ENCODE results near the gene SLC6A6.

- TF ChIP-seq EZH2phosphoT487 (IDR thresholded peaks at IDR 0.05; ENCODE audit: borderline replicate concordance, low read depth) (no peak), MAX (IDR thresholded peaks at IDR 0.05; ENCODE audit: low read depth) (no peak), RFX5 (IDR thresholded peaks at IDR 0.05; ENCODE audit: low read length) (no peak), CHD2 (IDR thresholded peaks at IDR 0.05; ENCODE audit: low read length, partially characterized antibody) (no peak), CTCF (IDR thresholded peaks at IDR 0.05) (no peak), ZBTB33 (IDR thresholded peaks at IDR 0.05; ENCODE audit: borderline replicate concordance, low read depth) (no peak)
Measured at GRCh38 chr3:14440168-14440518, 37.7 kb downstream of the SLC6A6 start.

Measured in SK-N-SH (cell line).